Stimulated activated naive CD8-positive, alpha-beta T cell treated with anti-CD3 and anti-CD28 coated beads, Interleukin-15, amount 100 ng/mL, for 72 hours (primary cell): ENCODE results near the gene TANGO6.
A peak's percentile ranks its signal among the peaks of the same experiment; 100 is the strongest.
"Not testable (repeated sequence)": the region's sequence is repeated elsewhere in the genome, so short reads cannot be mapped to it uniquely, and the experiment has no call there.

ENCODE experiments used
- ATAC-seq: fragments of 150-1000 bp; cut with Tn5 transposase; 2 replicates; pipeline ENCODE4 v1.10.0; 2021; ENCODE audit warnings: mild to moderate bottlenecking, moderate library complexity
- DNase-seq, 2 donors: peaks; one replicate each; pipeline ENCODE4 v3.0.0; 2021 to 2022
- H3K27ac Mint-ChIP-seq, 2 donors: one replicate each; pipeline ENCODE4 v1.8.0; 2022; ENCODE audit warnings: mild to moderate bottlenecking in 2 of 2, mixed read lengths in 2 of 2, moderate library complexity in 2 of 2
- H3K27me3 Mint-ChIP-seq: one replicate; pipeline ENCODE4 v1.8.0; 2022; ENCODE audit warnings: mixed read lengths
- H3K4me1 Mint-ChIP-seq: one replicate; pipeline ENCODE4 v1.8.0; 2022; ENCODE audit warnings: mild to moderate bottlenecking, mixed read lengths
- H3K4me3 Mint-ChIP-seq, 2 donors: one replicate each; pipeline ENCODE4 v1.8.0; 2022; ENCODE audit warnings: mild to moderate bottlenecking in 2 of 2, mixed read lengths in 2 of 2, moderate library complexity in 1 of 2
- H3K9me3 Mint-ChIP-seq, 2 donors: one replicate each; pipeline ENCODE4 v1.8.0; 2022; ENCODE audit warnings: mixed read lengths in 2 of 2

TANGO6 gene

DNA sequence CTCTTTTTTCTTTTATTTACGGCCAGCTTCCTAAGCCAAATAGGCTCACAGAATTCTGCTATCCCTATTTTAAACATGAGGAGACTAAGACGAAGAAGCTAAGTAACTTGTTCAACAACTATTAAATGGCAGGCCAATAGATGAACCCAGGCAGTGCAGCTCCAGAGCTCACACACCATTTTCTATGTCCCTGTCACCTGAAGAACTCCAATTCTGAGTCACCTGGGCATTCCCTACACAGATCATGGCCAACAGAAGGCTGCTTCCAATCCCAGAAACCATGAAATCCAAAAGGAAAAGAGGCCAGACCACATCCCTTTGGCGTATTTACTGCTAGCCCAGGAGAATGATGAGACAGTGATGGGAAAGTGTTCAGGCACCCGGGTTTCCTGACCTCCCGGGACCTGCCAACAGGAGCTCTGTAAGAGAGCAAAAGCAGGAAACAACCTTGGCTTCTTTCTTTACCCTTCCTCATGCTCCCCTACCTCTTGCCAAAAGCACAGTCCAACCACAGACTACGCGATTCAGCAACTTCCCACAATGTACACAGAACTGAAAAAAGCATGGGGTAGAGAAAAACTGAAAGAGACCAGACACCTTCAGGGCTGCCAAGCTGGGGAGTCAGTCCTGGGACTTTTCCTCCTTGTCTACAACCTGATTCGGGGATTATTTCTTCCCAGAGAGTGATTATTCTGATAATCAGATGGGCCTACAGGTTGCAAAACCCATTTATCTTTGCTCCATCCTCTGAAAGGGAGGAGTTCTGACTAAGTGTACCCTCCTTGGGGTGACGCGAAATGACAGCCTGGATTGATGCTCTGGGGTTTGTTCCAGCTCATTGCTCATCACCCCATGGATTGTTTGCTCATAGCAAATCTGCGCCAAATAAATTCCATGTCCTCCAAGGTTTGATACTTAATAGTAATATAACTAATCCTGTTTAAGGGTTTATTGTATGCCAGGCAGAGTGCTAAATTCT, 214.4 kb downstream of the TANGO6 start:
- H3K27ac Mint-ChIP-seq, result peak overlapping the region in 1 of 2 donors; percentile 19
- H3K9me3 Mint-ChIP-seq, result no peaks in the 10 kb centered on the region
- H3K27me3 Mint-ChIP-seq, result no peaks in the 10 kb centered on the region
- no peak for DNase-seq
- ATAC-seq, result no peak
- no peaks in the 10 kb centered on the region for H3K4me1 Mint-ChIP-seq
- H3K4me3 Mint-ChIP-seq, result no peak overlapping the region

DNA sequence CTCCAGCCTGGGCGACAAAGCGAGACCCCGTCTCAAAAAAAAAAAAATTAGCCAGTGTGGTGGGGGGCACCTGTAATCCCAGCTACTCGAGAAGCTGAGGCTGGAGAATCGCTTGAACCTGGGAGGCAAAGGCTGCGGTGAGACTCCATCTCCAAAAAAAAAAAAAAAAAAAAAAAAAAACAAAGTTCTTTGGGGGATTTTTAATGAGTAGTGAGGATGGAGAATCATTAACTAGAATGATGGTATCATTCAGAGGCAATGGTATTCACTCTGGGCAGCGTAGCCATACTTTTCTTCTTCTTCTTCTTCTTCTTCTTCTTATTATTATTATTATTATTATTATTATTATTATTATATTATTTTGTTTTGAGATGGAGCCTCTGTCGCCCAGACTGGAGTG, 220.2 kb downstream of the TANGO6 start:
- not testable (repeated sequence) for H3K27me3 Mint-ChIP-seq, H3K4me1 Mint-ChIP-seq, H3K4me3 Mint-ChIP-seq, ATAC-seq, DNase-seq, H3K27ac Mint-ChIP-seq, H3K9me3 Mint-ChIP-seq

DNA sequence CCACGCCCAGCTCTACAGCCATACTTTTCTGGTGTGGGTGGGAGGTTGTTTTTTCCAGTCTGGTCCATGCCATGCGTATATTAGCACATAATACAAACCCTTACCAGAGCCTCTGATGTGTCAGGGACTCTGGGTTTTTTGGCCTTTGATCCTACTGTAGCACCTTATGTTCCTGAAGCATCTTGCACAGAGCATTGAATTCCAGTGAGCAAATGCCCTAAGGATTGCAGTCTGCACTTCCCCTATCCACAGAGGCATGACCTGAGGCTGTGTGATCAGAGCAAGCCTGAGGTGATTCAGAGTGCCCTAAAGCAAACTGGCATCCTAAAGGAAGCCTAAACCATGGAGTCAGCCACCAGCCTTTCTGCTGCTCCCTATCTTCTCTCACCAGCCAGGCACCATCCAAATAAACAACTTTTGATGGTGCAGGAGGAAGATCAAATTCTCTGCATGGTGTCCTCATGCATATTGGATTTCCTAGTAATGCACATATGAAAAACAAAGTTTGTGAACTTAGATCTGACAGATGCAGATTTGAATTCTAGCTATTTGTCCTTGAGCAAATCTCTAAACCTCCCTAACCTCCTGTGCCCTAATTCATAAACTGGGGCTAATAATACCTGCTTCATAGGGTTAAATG, 220.9 kb downstream of the TANGO6 start:
- Mint-ChIP-seq H3K27me3 (no peaks in the 10 kb centered on the region), H3K4me3 (no peak overlapping the region), H3K4me1 (no peaks in the 10 kb centered on the region), H3K27ac (peak overlapping the region in 1 of 2 donors; percentile 87), H3K9me3 (no peaks in the 10 kb centered on the region)
- ATAC-seq (no peak), DNase-seq (no peak)

DNA sequence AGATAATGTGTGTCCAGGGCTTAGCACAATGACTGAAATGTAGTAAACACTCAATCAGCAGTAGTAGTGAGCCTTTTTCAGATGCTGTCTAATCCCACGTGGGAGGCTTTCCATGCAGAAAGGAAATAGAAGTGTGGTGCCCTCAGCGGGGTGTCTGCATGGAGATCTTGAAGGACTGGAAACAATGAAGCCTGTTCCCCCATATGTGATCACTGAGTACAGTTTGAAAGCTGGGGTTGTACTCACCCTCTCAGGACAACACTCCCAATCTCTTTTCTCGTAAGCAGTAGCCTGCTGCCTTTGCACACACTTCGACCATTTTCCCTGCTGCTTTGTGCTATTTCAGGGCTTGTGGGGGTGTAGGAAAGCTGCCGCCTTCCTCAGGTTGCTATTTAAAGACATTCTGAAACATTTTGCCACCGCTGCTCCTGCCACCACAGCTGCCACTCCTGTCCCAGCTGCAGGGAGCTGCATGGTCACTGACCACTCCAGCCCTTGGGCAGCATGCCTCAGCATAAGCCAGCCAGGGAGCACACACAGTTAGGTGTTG, 221.5 kb downstream of the TANGO6 start:
- no peak for ATAC-seq
- H3K9me3 Mint-ChIP-seq, result no peaks in the 10 kb centered on the region
- no peaks in the 10 kb centered on the region for H3K27me3 Mint-ChIP-seq
- no peak overlapping the region for H3K27ac Mint-ChIP-seq
- no peak overlapping the region for H3K4me3 Mint-ChIP-seq
- no peaks in the 10 kb centered on the region for H3K4me1 Mint-ChIP-seq
- DNase-seq, result no peak

DNA sequence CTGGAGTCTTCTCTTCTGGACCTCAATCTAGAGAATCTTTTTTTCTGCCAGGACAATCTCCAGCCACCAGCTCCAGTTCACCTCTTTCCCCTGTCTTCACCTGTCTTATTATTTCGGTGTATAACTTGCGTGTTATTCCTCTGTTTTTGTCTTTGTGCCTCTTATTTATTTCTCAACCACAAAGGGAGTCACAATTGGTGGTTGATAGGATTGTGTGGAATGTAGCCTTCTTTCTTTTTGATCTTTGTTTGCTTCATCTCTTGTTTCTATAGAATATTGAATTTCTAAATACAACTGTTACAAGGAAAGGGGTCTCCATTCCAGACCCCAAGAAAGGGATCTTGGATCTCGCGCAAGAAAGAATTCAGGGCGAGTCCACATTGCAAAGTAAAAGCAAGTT, 226.2 kb downstream of the TANGO6 start:
- DNase-seq (no peak), ATAC-seq (no peak)
- Mint-ChIP-seq H3K27me3 (no peaks in the 10 kb centered on the region), H3K27ac (no peak overlapping the region), H3K4me3 (no peak overlapping the region), H3K4me1 (no peaks in the 10 kb centered on the region), H3K9me3 (no peaks in the 10 kb centered on the region)

DNA sequence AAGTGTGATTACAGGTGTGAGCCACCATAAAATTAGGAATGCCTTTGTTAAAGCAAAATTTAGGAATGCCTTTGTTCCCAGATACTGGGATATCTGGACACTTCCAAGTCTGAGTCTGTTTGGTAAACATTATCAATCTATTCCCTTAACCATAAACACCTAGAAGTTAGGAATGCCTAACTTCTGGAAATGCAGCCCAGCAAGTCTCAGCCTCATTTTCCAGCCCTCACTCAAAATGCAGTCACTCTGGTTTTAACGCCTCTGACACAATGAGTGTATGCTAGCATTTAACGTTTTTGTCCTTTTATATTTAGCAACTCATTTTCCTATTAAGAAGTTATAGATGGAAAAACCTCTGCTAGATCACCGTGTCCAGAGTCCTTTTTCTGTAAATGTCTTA, 227.7 kb downstream of the TANGO6 start:
- Mint-ChIP-seq H3K4me3 (no peak overlapping the region), H3K27ac (no peak overlapping the region), H3K27me3 (no peaks in the 10 kb centered on the region), H3K9me3 (no peaks in the 10 kb centered on the region), H3K4me1 (no peaks in the 10 kb centered on the region)
- no peak for ATAC-seq
- DNase-seq, result no peak

DNA sequence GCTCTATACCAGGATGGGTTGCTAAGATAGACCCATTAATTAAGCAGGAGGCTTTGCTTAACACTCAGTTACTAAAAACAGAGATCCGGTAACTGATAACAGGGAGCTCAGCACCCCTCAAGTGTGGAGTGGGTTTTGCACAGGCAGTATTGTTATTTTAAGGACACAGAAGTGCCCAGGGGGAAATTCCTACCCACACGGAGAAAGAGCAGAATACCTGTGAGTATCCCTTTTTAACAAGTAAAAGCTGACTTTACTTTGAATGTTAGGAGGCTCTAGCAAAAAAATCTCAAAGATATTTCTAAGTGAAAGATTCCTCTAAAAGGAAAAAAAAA, 229.3 kb downstream of the TANGO6 start:
- peak overlapping the region in 1 of 2 donors; percentile 44 for H3K27ac Mint-ChIP-seq
- ATAC-seq, result no peak

DNA sequence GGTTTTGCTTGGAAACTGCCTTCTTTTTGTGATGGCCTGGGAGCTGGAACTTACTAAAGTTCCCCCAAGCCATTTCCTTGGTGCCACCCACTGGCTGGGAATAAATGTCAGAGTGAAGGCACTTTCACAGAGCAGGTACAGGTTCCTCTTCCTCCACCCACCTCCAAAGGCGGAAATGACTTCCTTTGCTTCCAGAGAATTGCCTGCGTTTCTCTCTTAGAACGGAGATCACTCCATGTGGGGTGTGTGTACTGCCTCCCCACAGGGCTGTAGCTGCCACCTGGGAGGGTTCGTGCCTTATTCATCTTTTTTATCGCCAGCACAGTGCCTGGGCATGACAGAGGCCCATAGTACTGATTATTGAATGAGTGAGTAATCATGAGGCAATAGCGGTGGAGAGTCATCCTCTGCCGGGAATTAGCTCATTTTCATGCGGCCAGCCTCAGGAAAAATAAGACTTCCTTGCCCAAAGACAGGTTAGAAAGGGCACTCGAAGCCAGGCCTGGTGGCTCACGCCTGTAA, 229.9 kb downstream of the TANGO6 start:
- H3K4me1 Mint-ChIP-seq, result no peaks in the 10 kb centered on the region
- H3K27ac Mint-ChIP-seq, result no peak overlapping the region
- no peak for ATAC-seq
- no peaks in the 10 kb centered on the region for H3K9me3 Mint-ChIP-seq
- no peak overlapping the region for H3K4me3 Mint-ChIP-seq
- no peaks in the 10 kb centered on the region for H3K27me3 Mint-ChIP-seq
- no peak for DNase-seq

More for the DNA sequence above, 229.3 kb downstream of the TANGO6 start:
- Mint-ChIP-seq H3K4me1 (no peaks in the 10 kb centered on the region), H3K9me3 (no peaks in the 10 kb centered on the region), H3K27me3 (no peaks in the 10 kb centered on the region), H3K4me3 (no peak overlapping the region)
- no peak for DNase-seq

DNA sequence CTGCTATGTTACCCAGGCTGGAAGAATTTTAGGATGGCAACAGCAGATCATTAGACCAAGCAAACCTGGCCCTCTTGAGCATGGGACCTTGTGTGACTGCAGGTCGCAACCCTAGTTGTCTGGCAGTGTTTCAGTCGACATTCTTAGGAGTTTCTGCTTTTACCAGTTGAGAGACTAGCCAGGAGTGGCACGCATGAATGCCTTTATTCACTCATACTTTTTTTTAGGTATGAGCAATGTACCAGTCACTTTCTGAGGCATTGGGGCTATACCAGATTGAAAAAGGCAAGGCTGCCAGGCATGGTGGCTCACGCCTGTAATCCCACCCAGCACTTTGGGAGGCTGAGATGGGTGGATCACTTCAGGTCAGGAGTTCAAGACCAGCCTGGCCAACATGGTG, 233.9 kb downstream of the TANGO6 start:
- no peaks in the 10 kb centered on the region for H3K27me3 Mint-ChIP-seq
- DNase-seq (no peak), ATAC-seq (no peak)
- H3K4me1 Mint-ChIP-seq, result no peaks in the 10 kb centered on the region
- no peak overlapping the region for H3K4me3 Mint-ChIP-seq
- no peak overlapping the region for H3K27ac Mint-ChIP-seq
- H3K9me3 Mint-ChIP-seq, result no peaks in the 10 kb centered on the region

DNA sequence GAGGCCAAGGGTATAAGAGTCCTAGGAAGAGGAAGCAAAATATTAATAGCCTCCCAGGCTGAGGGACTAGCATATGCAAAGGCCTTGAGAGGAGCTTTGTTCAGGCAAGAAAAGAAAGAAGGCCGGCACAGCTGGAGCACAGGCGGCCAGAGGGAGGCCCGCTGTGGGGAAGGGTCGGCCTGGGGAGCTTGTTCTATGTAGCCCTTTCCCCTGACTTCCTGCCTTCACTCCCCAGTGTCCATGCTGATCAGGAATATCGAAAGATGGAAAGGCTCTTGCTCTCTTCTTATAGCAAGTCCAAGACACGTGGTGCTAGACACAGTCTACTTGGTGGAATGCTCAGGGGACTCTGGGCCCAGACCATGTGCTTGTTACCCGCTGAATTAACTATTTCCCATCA, 234.7 kb downstream of the TANGO6 start:
- Mint-ChIP-seq H3K27me3 (no peaks in the 10 kb centered on the region), H3K27ac (no peak overlapping the region), H3K4me1 (no peaks in the 10 kb centered on the region), H3K9me3 (no peaks in the 10 kb centered on the region), H3K4me3 (no peak overlapping the region)
- ATAC-seq (no peak), DNase-seq (no peak)

DNA sequence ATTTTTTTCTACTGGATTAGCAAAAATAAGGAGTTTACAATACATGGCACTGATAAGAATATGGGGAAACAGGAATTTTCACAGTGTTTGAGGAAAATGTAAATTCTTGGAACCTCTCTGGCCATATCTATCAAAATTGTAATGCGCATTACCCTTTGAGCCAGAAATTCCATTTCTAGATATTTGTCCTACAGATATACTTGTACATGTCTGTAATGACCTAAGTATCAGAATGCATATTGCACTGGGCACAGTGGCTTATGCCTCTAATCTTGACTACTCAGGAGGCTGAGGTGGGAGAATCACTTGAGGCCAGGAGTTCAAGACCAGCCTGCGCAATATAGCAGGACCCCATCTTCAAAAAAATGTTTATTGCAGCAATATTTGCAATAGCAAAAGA, 236.4 kb downstream of the TANGO6 start:
- no peaks in the 10 kb centered on the region for H3K27me3 Mint-ChIP-seq

DNA sequence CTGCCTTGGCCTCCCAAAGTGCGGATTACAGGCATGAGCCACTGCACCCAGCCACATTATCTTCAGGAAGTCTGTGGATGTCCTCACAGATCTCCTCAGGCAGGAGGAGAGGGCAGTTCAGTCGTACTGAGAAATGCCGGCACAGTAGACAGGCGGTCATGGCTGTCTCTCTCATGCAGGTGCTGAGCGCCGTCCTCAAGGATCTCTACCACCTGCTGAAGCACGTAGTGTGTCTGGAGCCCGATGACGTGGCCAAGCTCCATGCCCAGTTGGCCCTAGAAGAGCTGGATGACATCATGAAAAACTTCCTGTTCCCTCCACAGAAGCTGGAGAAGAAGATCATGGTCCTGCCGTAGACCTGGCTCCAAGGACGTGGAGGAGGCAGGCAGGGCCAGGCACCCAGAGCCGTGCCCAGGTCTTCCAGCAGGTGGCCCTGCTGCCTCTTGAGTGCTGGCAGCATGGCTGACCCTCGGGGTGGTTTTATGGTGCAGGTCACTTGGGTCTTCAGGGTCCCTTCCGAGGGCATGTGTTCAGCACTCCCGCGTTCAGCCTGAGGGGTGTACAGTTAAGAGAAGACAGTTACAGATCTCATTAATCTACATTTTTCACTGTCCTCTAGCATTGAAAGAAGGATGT, 240.1 kb downstream of the TANGO6 start:
- DNase-seq (no peak), ATAC-seq (no peak)
- Mint-ChIP-seq H3K27me3 (no peaks in the 10 kb centered on the region), H3K4me1 (peaks cover 12% of the 10 kb centered on the region), H3K4me3 (no peak overlapping the region), H3K27ac (no peak overlapping the region), H3K9me3 (no peaks in the 10 kb centered on the region)

More for the DNA sequence above, 236.4 kb downstream of the TANGO6 start:
- no peak overlapping the region for H3K27ac Mint-ChIP-seq
- H3K4me1 Mint-ChIP-seq, result no peaks in the 10 kb centered on the region
- ATAC-seq (no peak), DNase-seq (no peak)
- no peak overlapping the region for H3K4me3 Mint-ChIP-seq
- no peaks in the 10 kb centered on the region for H3K9me3 Mint-ChIP-seq

DNA sequence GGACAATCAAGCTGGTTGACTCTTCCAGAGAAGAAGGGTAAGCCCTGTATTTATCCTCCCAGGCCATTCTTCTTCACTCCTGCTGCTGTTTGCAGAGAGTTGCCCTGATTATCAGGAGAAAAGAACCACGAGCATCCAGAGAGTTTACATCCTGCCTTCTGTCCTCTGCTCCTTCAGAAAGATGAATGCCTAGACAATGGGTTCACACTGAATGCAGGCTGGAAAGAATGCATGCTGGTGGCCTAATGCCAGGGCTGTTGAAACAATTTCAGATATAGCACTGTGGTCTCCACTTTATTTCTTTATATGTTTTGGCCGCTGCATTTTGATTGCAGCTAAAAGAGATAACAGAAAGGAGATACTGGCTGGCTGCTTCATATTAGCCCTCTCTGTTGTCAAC, 241.0 kb downstream of the TANGO6 start:
- no peak for DNase-seq
- no peaks in the 10 kb centered on the region for H3K9me3 Mint-ChIP-seq
- no peak overlapping the region for H3K27ac Mint-ChIP-seq
- H3K4me1 Mint-ChIP-seq, result peaks cover 21% of the 10 kb centered on the region
- ATAC-seq, result no peak
- H3K4me3 Mint-ChIP-seq, result no peak overlapping the region
- H3K27me3 Mint-ChIP-seq, result no peaks in the 10 kb centered on the region

DNA sequence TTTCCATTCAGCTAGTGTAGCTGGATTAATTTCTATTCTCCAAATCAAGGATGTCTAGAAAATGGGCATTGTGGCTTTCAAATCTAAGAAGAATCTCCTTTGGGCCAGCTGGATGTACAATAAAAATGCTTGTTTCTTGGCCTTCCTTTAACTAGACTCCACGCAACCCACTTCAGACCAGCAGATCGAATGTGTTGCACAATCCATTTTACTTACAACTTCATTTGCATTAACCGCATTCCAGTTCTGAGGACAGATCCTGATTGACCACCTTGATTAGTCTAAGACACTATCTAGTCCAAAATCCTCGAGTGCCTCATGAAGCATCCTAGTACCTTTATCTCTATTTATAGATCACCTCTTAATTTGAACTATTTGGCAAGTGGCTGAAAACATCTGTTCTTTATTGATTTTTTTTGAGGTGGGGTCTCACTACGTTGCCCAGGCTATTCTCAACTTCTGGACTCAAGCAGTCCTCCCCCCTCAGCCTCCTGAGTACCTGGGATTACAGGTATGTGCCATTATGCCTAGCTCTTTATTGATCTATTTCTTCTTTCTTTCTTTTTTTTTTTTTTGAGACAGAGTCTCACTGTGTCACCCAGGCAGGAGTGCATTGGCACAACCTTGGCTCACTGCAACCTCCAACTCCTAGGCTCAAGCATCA, 241.8 kb downstream of the TANGO6 start:
- no peak overlapping the region for H3K4me3 Mint-ChIP-seq
- ATAC-seq (no peak), DNase-seq (no peak)
- H3K9me3 Mint-ChIP-seq, result no peaks in the 10 kb centered on the region
- H3K27me3 Mint-ChIP-seq, result no peaks in the 10 kb centered on the region
- peak overlapping the region in 1 of 2 donors; percentile 39 for H3K27ac Mint-ChIP-seq
- peaks cover 24% of the 10 kb centered on the region for H3K4me1 Mint-ChIP-seq

DNA sequence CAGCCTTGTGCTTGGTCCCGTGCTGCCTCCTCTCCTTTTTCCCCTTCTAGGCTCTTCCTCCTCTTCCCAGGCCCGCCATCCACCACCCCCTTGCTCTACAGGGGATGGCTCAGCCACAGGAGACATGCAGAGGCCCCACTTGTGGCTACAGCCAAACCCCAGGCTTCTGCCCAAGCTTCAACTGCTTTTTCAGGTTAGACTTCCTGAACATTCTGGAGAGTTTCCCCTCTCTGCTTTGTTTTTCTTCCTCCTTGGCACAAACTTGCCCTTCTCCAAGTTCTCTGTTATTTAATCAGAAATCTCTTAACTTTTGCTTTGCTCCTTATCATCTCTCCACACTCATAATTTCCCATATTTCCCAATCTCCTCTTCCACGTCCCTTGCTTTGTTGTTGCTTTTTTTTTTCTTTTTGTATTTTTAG, 243.8 kb downstream of the TANGO6 start:
- peaks cover 24% of the 10 kb centered on the region for H3K4me1 Mint-ChIP-seq
- H3K9me3 Mint-ChIP-seq, result no peaks in the 10 kb centered on the region
- ATAC-seq (no peak), DNase-seq (no peak)
- no peaks in the 10 kb centered on the region for H3K27me3 Mint-ChIP-seq
- H3K4me3 Mint-ChIP-seq, result no peak overlapping the region
- peak overlapping the region; percentile 27 to 83 for H3K27ac Mint-ChIP-seq
